HG03045 (cell line): ENCODE measurements around the gene NR2F1-AS1.

Source experiments
- ATAC-seq: cut with Tn5 transposase; IDR thresholded peaks from one replicate; pipeline ENCODE4 v1.9.1; 2021; ENCODE audit warnings: mild to moderate bottlenecking, moderate library complexity; ENCODE audit not compliant: unreplicated experiment

Gene NR2F1-AS1

DNA sequence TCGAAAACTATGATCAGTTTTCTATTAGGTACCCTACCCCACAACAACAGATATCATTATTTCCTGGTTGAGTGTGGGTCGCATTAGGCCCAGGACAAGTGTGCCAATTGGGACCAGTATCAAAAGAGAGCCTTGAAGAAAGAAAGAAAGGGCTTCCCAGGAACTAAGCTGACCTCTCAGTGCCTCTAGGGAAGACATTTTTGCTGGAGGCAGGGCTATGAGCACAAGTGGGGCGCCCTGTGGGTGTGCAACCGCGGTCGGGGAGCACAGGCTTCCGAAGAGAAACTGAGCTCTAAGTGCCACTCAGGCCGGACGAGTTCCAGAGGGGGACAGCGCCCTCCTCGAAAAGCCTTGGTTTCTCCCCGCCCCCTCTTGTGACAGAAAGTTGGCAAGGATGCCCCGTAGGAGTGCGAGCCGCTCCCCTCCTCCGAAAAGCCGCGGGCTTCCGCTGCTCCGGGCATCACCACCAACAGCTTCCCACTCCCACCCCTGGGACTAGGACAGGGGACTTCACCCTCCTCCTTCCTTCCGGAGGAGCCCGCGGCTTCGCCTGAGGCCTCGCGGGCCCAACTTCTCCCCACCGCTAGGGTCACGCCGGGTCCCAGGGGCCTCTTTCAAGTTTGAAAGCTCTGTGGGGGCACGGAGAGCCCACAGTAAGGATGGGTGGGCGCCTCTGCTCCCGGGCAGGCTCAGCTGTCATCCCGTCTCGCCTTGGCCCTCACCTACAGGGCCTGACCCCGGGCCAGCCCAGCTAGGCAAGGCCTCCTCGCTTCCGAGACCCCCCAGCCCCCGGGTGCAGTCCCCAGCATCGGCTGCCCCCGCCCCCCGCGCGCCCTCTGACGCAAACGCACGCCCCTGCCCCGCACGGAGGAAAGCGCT lies 2.0 kb downstream of the NR2F1-AS1 start:
- no peak for ATAC-seq

- no peak for ATAC-seq
These were observed 2.9 kb downstream of the NR2F1-AS1 start for GRCh38 chr5:93577854-93578812.

DNA sequence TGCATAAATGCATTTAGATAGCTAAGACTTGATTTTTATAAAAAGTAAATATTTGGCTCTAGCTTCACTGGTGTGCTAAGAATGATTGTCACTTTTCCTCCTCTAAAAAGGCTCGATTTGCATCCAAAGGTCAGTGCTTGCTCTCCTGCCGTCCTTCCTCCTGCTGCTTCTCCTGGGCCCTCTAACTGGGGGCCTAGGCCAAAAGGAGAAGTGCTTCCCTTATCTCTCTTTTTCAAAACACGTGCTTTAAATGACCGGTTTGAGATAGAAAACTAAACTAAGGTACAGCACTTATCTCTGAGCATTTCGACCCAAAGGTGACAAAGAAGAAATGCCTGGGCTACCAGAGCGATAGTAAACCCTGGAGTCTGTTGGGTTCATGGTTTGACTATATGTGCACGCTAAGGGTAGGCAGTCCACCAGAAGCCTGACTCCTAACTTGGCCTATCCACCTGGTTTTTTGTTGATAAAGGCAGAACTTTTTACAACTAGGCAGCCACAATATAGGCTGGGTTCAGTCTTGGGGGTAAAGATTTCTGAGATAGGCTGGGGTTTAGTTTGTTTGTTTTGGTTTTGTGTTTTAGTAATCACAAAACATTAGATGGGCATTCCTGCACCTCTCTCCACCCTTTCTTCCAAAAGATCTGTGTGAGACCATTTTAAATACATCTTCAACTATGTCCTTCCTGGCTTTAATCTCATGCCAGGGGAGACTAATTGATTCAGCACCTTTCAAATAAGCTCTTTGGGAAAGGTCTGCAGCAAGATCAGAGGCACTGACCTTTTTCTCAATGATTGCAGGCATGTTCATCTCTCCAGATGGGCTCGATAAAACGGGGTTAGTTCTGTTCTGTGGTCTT lies 3.8 kb downstream of the NR2F1-AS1 start:
- ATAC-seq: no peak

- ATAC-seq: no peak
These were observed 5.3 kb downstream of the NR2F1-AS1 start for GRCh38 chr5:93575461-93576414.

GRCh38 chr5:93574491-93575305 lies 6.3 kb downstream of the NR2F1-AS1 start:
- no peak for ATAC-seq

- ATAC-seq: no peak
These were observed 7.4 kb downstream of the NR2F1-AS1 start for GRCh38 chr5:93573354-93574351.

- no peak for ATAC-seq
These were observed 8.2 kb downstream of the NR2F1-AS1 start for GRCh38 chr5:93572608-93573353.

- no peak for ATAC-seq
These were observed 8.9 kb downstream of the NR2F1-AS1 start for GRCh38 chr5:93572101-93572607.

DNA sequence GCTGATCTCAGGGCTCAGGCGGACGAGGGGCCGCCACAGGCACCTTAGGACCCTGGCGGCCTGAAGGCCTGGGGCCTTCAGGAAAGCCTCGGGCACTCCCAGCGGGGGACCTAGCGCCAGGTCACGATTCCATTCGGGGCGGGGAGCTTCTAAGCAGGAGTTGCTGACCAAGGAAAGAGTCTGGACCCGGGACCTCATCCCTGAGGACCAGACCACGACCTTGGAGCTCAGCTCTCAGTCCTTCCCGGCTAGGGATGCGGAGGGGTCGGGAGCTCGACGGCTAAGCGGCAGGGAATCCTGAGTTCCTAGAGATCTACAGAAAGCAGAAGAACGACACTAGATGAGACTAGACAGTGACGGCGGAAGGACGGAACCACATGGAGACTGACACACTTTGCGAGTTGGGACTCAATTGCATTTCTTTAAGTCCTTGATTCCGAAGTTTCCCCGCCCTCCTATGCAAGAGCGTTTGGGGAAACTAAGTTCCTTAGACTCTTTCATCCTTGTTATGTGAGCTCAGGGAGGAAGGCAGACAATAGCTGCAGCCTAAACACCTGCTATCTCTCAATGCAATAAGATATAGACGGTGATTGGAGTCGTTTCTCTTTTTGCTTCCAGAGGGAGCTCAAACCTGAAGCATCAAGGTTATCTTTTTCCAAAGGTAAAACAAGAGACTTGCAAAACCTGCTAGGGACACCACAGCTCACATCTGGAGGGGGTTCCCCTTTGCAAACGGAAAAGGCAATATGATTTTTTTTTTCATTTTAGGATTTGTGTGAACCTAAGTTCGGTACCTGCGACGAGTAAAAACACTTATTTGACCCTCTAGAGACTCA lies 9.7 kb downstream of the NR2F1-AS1 start:
- ATAC-seq: no peak

GRCh38 chr5:93570294-93571113 lies 10.5 kb downstream of the NR2F1-AS1 start:
- ATAC-seq: no peak

- ATAC-seq: no peak
These were observed 11.5 kb downstream of the NR2F1-AS1 start for GRCh38 chr5:93569300-93570160.

DNA sequence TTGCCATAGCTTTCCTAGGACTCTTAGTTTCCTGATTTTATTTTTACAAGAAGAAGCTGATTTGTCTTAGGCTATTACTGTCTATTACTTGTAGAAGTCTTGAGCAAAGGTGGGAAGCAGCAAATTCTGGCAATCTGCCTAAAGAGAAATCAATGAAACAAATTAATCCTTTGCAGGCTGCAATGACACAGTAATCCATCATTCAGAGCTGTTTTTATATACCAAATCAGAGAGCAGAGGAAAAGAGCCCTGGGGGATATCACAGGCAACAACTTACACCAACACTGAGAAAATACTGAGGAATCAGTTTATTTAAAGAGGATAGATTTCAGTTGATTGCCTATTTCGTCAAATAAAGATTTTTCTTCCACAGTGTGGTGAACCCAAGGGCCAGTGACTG lies 13.6 kb downstream of the NR2F1-AS1 start:
- ATAC-seq: no peak

DNA sequence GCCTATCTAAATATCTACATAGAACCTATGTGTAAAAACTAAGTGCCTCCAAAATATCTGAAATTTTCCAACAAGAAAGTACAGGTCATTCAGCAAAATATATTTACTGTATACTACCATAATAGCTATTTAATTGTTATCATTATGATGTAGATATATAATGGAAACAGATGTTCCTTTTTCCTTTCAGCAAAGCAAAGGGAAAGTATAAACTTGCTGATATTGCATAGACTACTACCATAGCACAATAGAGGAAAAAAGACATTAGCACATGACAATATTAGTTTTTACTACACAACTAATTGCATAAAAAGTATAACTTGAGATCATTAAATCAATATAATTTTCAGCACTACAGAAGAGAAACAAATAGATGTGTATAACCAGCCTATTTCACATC lies 14.9 kb downstream of the NR2F1-AS1 start:
- no peak for ATAC-seq

DNA sequence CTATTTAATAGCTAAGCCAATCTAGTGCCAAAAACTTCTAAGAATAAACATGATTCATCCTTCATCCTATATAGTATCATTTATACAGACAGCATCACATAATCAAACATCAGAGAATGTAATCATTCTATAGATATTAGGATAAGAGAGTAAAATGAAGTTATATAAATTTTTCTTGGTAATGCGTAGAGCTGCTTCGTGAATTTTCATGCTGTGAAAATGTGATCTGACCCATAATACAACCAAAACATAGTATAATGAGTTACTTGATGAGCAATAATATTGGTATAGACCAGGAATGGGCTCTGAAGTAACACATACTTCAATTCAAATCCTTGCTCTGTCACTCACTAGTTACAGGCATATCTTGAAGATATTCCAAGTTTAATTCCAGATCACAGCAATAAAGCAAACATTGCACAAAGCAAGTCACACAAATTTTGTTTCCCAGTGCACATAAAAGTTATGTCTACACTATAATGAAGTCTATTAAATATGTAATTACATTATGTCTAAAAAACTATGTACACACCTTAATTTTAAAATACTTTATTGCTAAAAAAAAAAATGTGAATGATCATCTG lies 23.9 kb downstream of the NR2F1-AS1 start:
- ATAC-seq: no peak
